Hepatocyte (in vitro differentiated cells): ENCODE measurements around the gene TOR1B. TPM values are rescaled to one million over a fixed set of nuclear protein-coding genes. Genes with fewer than 3 reads are reported as not detected.

Source experiments
- DNase-seq: peaks from one replicate; pipeline ENCODE4 v3.0.0-alpha.2; 2016; ENCODE audit warnings: low spot score
- H2AFZ ChIP-seq: fragments of 200-600 bp; sonication (generic); 2 replicates; pipeline ENCODE4 v1.6.0; 2016; ENCODE audit warnings: antibody characterized with exemption, mild to moderate bottlenecking
- H3K27ac ChIP-seq: fragments of 200-600 bp; sonication (generic); 2 replicates; pipeline ENCODE4 v1.5.1; 2016; ENCODE audit warnings: mild to moderate bottlenecking
- H3K27me3 ChIP-seq: fragments of 200-600 bp; sonication (generic); 2 replicates; pipeline ENCODE4 v1.6.1; 2016
- H3K36me3 ChIP-seq: fragments of 200-600 bp; sonication (generic); replicated peaks from 2 replicates; pipeline ENCODE4 v1.5.1; 2016; ENCODE audit warnings: low read depth; ENCODE audit not compliant: insufficient read depth
- H3K4me1 ChIP-seq: fragments of 200-600 bp; sonication (generic); 2 replicates; pipeline ENCODE4 v1.5.1; 2016; ENCODE audit warnings: mild to moderate bottlenecking, moderate library complexity; ENCODE audit not compliant: insufficient read depth
- H3K4me2 ChIP-seq: fragments of 200-600 bp; sonication (generic); 2 replicates; pipeline ENCODE4 v1.6.0; 2016
- H3K4me3 ChIP-seq: fragments of 200-600 bp; sonication (generic); 2 replicates; pipeline ENCODE4 v1.5.1; 2016; ENCODE audit warnings: mild to moderate bottlenecking
- H3K79me2 ChIP-seq: fragments of 200-600 bp; sonication (generic); 2 replicates; pipeline ENCODE4 v1.6.0; 2017; ENCODE audit warnings: mild to moderate bottlenecking
- H3K9me2 ChIP-seq: fragments of 200-600 bp; sonication (generic); replicated peaks from 2 replicates; pipeline ENCODE4 v1.6.0; 2017; ENCODE audit warnings: mild to moderate bottlenecking; ENCODE audit not compliant: insufficient read depth
- H3K9me3 ChIP-seq: fragments of 200-600 bp; sonication (generic); 2 replicates; pipeline ENCODE4 v1.5.1; 2016; ENCODE audit warnings: low read depth, mild to moderate bottlenecking
- H4K20me1 ChIP-seq: fragments of 200-600 bp; sonication (generic); 2 replicates; pipeline ENCODE4 v1.6.0; 2016; ENCODE audit warnings: mild to moderate bottlenecking; ENCODE audit not compliant: insufficient read depth, poor library complexity, severe bottlenecking
- EZH2 ChIP-seq: fragments of 200-600 bp; sonication (generic); IDR thresholded peaks from 2 replicates; pipeline ENCODE4 v1.6.1; 2016; ENCODE audit warnings: antibody characterized with exemption, mild to moderate bottlenecking, borderline replicate concordance
- EZH2phosphoT487 ChIP-seq: fragments of 200-600 bp; sonication (generic); IDR thresholded peaks from one replicate; pipeline ENCODE4 v1.6.1; 2018; ENCODE audit warnings: antibody characterized with exemption, mild to moderate bottlenecking, low read depth, moderate library complexity; ENCODE audit not compliant: unreplicated experiment, severe bottlenecking
- WGBS: methylation state at CpG from one replicate; pipeline ENCODE4 v1.1.6; 2016; ENCODE audit warnings: low lambda C conversion rate; ENCODE audit errors: missing lambda C conversion rate; 5-methylcytosine and 5-hydroxymethylcytosine counted together
- polyA plus RNA-seq: library from polyadenylated mRNA; unstranded; fragments of >200 nt; fragmentation: Nextera tagmentation; extraction: Ambion mirVana; gene quantifications from 2 replicates; pipeline ENCODE4 v1.2.1, GENCODE V29; 2016
- total RNA-seq: library from RNA; depleted of rRNA; stranded (reverse); fragments of >200 nt; gene quantifications from 2 replicates; pipeline ENCODE4 v1.2.3, GENCODE V29; 2014
- TF ChIP-seq, protein P1 (sequence below): fragments of 200-600 bp; sonication (generic); IDR thresholded peaks from 2 replicates; pipeline ENCODE4 v1.5.1; 2016; ENCODE audit warnings: antibody characterized with exemption, mild to moderate bottlenecking; ENCODE audit not compliant: poor library complexity

Gene TOR1B
- total and polyA plus RNA-seq, 2 experiments from 2014 or later: 11.5 to 28.1 TPM

DNA sequence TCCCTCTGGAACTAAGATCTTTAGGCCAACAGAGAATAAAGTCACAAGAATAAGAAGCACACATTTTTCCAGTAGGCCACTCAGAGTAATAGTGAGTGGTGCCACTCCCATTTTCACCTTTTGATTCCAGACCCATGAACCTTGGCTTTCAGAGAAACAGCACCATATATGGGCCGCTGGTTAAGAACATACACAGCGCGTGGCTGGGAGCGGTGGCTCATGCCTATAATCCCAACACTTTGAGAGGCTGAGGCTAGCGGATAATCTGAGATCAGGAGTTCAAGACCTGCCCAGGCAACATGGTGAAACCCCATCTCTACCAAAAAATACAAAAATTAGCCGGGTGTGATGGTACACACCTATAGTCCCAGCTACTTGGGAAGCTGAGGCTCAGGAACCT lies 34.5 kb upstream of the TOR1B start:
- no peak overlapping the region for H3K27ac ChIP-seq
- TF ChIP-seq, protein P1, sequence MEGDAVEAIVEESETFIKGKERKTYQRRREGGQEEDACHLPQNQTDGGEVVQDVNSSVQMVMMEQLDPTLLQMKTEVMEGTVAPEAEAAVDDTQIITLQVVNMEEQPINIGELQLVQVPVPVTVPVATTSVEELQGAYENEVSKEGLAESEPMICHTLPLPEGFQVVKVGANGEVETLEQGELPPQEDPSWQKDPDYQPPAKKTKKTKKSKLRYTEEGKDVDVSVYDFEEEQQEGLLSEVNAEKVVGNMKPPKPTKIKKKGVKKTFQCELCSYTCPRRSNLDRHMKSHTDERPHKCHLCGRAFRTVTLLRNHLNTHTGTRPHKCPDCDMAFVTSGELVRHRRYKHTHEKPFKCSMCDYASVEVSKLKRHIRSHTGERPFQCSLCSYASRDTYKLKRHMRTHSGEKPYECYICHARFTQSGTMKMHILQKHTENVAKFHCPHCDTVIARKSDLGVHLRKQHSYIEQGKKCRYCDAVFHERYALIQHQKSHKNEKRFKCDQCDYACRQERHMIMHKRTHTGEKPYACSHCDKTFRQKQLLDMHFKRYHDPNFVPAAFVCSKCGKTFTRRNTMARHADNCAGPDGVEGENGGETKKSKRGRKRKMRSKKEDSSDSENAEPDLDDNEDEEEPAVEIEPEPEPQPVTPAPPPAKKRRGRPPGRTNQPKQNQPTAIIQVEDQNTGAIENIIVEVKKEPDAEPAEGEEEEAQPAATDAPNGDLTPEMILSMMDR: no peak
- no peak for TF ChIP-seq EZH2
- no peak for TF ChIP-seq EZH2phosphoT487
- H3K4me2 ChIP-seq: no peak overlapping the region
- no peaks in the 10 kb centered on the region for H3K4me1 ChIP-seq
- H3K36me3 ChIP-seq: no peaks in the 10 kb centered on the region
- H4K20me1 ChIP-seq: no peaks in the 10 kb centered on the region
- H3K9me2 ChIP-seq: no peaks in the 10 kb centered on the region
- WGBS: 91% methylated on average over 6 of the region's 6 CpGs
- H3K9me3 ChIP-seq: no peaks in the 10 kb centered on the region
- no peaks in the 10 kb centered on the region for H3K27me3 ChIP-seq
- no peaks in the 10 kb centered on the region for H3K79me2 ChIP-seq
- no peak overlapping the region for H2AFZ ChIP-seq
- no peak overlapping the region for H3K4me3 ChIP-seq
- no peak for DNase-seq

DNA sequence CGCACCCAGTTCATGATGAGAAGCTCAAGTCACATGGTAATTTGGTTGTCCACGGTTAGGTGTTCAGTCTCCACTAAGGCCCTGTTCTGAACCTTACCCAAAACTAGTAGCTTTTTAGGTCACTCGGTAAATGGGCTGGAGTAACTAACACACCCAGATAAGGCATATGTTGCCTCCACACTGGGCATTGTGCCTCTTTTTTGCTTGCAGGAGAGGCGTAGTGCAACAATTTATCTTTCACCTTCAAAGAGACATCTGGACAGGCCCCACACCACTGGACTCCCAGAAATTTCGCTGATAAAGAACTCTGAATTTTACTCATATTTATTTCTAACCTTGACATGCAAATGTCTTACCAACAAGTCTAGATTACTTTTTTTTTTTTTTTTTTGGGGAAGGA lies 33.3 kb upstream of the TOR1B start:
- Histone ChIP-seq H3K9me2 (no peaks in the 10 kb centered on the region), H3K27me3 (no peaks in the 10 kb centered on the region), H3K4me3 (no peak overlapping the region), H3K4me1 (no peaks in the 10 kb centered on the region), H4K20me1 (no peaks in the 10 kb centered on the region), H2AFZ (no peak overlapping the region), H3K9me3 (no peaks in the 10 kb centered on the region), H3K4me2 (no peak overlapping the region), H3K27ac (no peak overlapping the region), H3K79me2 (no peaks in the 10 kb centered on the region), H3K36me3 (no peaks in the 10 kb centered on the region)
- no peak for DNase-seq
- TF ChIP-seq EZH2phosphoT487 (no peak), EZH2 (no peak)
- TF ChIP-seq, protein P1: no peak
- 89% methylated on average over 5 of the region's 5 CpGs for WGBS

DNA sequence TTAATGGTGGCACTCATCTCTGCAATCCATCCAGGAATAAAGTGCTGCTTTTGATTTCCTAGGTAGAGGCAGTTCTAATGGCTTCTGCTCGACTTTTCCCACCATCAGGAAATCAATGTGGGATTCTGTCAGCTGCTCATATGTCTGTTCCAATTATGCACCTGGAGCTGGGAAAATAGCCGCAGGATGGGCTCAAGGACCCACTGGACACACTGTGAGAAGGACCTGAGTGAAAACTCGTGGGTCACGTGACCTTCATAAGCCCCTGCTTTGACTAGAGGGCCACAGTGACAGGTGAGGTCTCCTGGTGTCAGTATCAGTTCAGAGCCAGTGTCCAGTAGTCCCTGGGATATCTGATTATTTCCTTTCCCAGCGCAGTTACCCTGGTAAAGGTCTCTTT lies 32.2 kb upstream of the TOR1B start:
- TF ChIP-seq EZH2phosphoT487 (no peak), EZH2 (no peak)
- TF ChIP-seq, protein P1: no peak
- Histone ChIP-seq H4K20me1 (no peaks in the 10 kb centered on the region), H3K27me3 (no peaks in the 10 kb centered on the region), H3K36me3 (no peaks in the 10 kb centered on the region), H3K4me2 (no peak overlapping the region), H3K4me1 (no peaks in the 10 kb centered on the region), H3K27ac (no peak overlapping the region), H3K9me2 (no peaks in the 10 kb centered on the region), H3K9me3 (no peaks in the 10 kb centered on the region), H3K4me3 (no peak overlapping the region), H3K79me2 (no peaks in the 10 kb centered on the region), H2AFZ (no peak overlapping the region)
- DNase-seq: no peak
- 89% methylated on average over 5 of the region's 5 CpGs for WGBS
